H9 (cell line): Measurements from ENCODE around the gene CREB5. TPM values are rescaled to one million over a fixed set of nuclear protein-coding genes. Genes with fewer than 3 reads are reported as not detected.

ENCODE experiments used
- DNase-seq: peaks from one replicate; pipeline ENCODE4 v3.0.0-alpha.2; 2017
- H2AFZ ChIP-seq: one replicate; pipeline ENCODE4 v1.6.1; 2013; ENCODE audit warnings: mild to moderate bottlenecking, low read length, control low read depth, moderate library complexity
- H2AK5ac ChIP-seq: 2 replicates; pipeline ENCODE4 v1.6.1; 2013; ENCODE audit warnings: low read length, control low read depth, mixed read lengths; ENCODE audit not compliant: insufficient read length
- H2BK120ac ChIP-seq: one replicate; pipeline ENCODE4 v1.6.1; 2013; ENCODE audit warnings: low read depth, mild to moderate bottlenecking, low read length, control low read depth, inconsistent platforms; ENCODE audit not compliant: poor library complexity, severe bottlenecking
- H2BK12ac ChIP-seq: 2 replicates; pipeline ENCODE4 v1.6.1; 2013; ENCODE audit warnings: low read length, control low read depth, mixed read lengths, low read depth; ENCODE audit not compliant: insufficient read length
- H2BK15ac ChIP-seq: 2 replicates; pipeline ENCODE4 v1.6.1; 2013; ENCODE audit warnings: low read depth, low read length, control low read depth
- H2BK20ac ChIP-seq: one replicate; pipeline ENCODE4 v1.6.1; 2013; ENCODE audit warnings: low read depth, mild to moderate bottlenecking, low read length, control low read depth, inconsistent platforms; ENCODE audit not compliant: poor library complexity, severe bottlenecking
- H2BK5ac ChIP-seq: 2 replicates; pipeline ENCODE4 v1.6.1; 2013; ENCODE audit warnings: low read length, control low read depth, mixed read lengths; ENCODE audit not compliant: insufficient read length
- H3K14ac ChIP-seq: 2 replicates; pipeline ENCODE4 v1.6.1; 2013; ENCODE audit warnings: low read length, control low read depth; ENCODE audit not compliant: insufficient read depth
- H3K18ac ChIP-seq: 2 replicates; pipeline ENCODE4 v1.6.1; 2013; ENCODE audit warnings: low read depth, mild to moderate bottlenecking, mixed read lengths, low read length, control low read depth; ENCODE audit not compliant: insufficient read length
- H3K23ac ChIP-seq: 2 replicates; pipeline ENCODE4 v1.6.1; 2013; ENCODE audit warnings: low read length, control low read depth, mixed read lengths, low read depth; ENCODE audit not compliant: insufficient read length
- H3K23me2 ChIP-seq: 2 replicates; pipeline ENCODE4 v1.6.1; 2013; ENCODE audit warnings: low read depth, mild to moderate bottlenecking, mixed read lengths, low read length, control low read depth; ENCODE audit not compliant: insufficient read length, poor library complexity, severe bottlenecking
- H3K27ac ChIP-seq: 2 replicates; pipeline ENCODE4 v1.5.1; 2013; ENCODE audit warnings: low read length, control low read depth, mixed read lengths, low read depth; ENCODE audit not compliant: insufficient read length
- H3K27me3 ChIP-seq: 2 replicates; pipeline ENCODE4 v1.6.1; 2013; ENCODE audit warnings: low read length, control low read depth, inconsistent platforms; ENCODE audit not compliant: insufficient read depth
- H3K4ac ChIP-seq: 2 replicates; pipeline ENCODE4 v1.6.1; 2013; ENCODE audit warnings: low read depth, mild to moderate bottlenecking, control low read depth, inconsistent platforms, low read length, moderate library complexity
- H3K4me1 ChIP-seq: 2 replicates; pipeline ENCODE4 v1.6.1; 2013; ENCODE audit warnings: low read length, control low read depth, inconsistent platforms; ENCODE audit not compliant: insufficient read depth
- H3K4me2 ChIP-seq: 2 replicates; pipeline ENCODE4 v1.6.1; 2013; ENCODE audit warnings: low read length, control low read depth, mixed read lengths; ENCODE audit not compliant: insufficient read length, insufficient read depth
- H3K56ac ChIP-seq: 2 replicates; pipeline ENCODE4 v1.6.1; 2013; ENCODE audit warnings: low read depth, mild to moderate bottlenecking, mixed read lengths, low read length, control low read depth; ENCODE audit not compliant: insufficient read length
- H3K79me1 ChIP-seq: 2 replicates; pipeline ENCODE4 v1.6.1; 2013; ENCODE audit warnings: low read depth, mild to moderate bottlenecking, moderate library complexity, low read length, control low read depth, inconsistent platforms; ENCODE audit not compliant: insufficient read depth, poor library complexity, severe bottlenecking
- H3K79me2 ChIP-seq: 2 replicates; pipeline ENCODE4 v1.6.1; 2013; ENCODE audit warnings: low read length, control low read depth, inconsistent platforms; ENCODE audit not compliant: insufficient read depth
- H3K9ac ChIP-seq: 2 replicates; pipeline ENCODE4 v1.6.1; 2013; ENCODE audit warnings: low read length, control low read depth, mixed read lengths; ENCODE audit not compliant: insufficient read length; ENCODE audit errors: extremely low read depth
- H3K9me3 ChIP-seq: one replicate; pipeline ENCODE4 v1.6.1; 2013; ENCODE audit warnings: low read depth, low read length, inconsistent platforms; ENCODE audit not compliant: control insufficient read depth
- H3T11ph ChIP-seq: one replicate; pipeline ENCODE4 v1.6.1; 2013; ENCODE audit warnings: mild to moderate bottlenecking, low read length, control low read depth, inconsistent platforms
- H4K20me1 ChIP-seq: one replicate; pipeline ENCODE4 v1.6.1; 2013; ENCODE audit not compliant: control insufficient read depth, insufficient read length, insufficient read depth
- H4K5ac ChIP-seq: 2 replicates; pipeline ENCODE4 v1.6.1; 2013; ENCODE audit warnings: low read depth, mild to moderate bottlenecking, mixed read lengths, low read length, control low read depth; ENCODE audit not compliant: insufficient read length
- H4K8ac ChIP-seq: replicated peaks from 2 replicates; pipeline ENCODE4 v1.6.1; 2013; ENCODE audit warnings: low read length, control low read depth, mixed read lengths, low read depth; ENCODE audit not compliant: insufficient read length
- H4K91ac ChIP-seq: 2 replicates; pipeline ENCODE4 v1.6.1; 2013; ENCODE audit warnings: low read depth, mild to moderate bottlenecking, moderate library complexity, mixed read lengths, low read length, control low read depth; ENCODE audit not compliant: insufficient read length
- H3K27ac Mint-ChIP-seq, 3 experiments: 2 replicates in 2 of 3; 3 replicates in 1 of 3; pipeline ENCODE4 v1.8.0; 2020 to 2021; ENCODE audit warnings: mixed read lengths in 3 of 3, mild to moderate bottlenecking in 1 of 3, moderate library complexity in 1 of 3
- H3K27me3 Mint-ChIP-seq: 2 replicates; pipeline ENCODE4 v1.8.0; 2021; ENCODE audit warnings: low read depth, mild to moderate bottlenecking, moderate library complexity, mixed read lengths
- H3K36me3 Mint-ChIP-seq, 3 experiments: 2 replicates in 2 of 3; 3 replicates in 1 of 3; pipeline ENCODE4 v1.8.0; 2020 to 2021; ENCODE audit warnings: low read depth in 3 of 3, mixed read lengths in 3 of 3; ENCODE audit not compliant: insufficient read depth in 1 of 3
- H3K4me1 Mint-ChIP-seq, 2 experiments: 2 replicates each; pipeline ENCODE4 v1.8.0; 2020; ENCODE audit warnings: mixed read lengths in 2 of 2
- H3K4me3 Mint-ChIP-seq, 2 experiments: 2 replicates in 1 of 2; 3 replicates in 1 of 2; pipeline ENCODE4 v1.8.0; 2020 to 2021; ENCODE audit warnings: mild to moderate bottlenecking in 2 of 2, mixed read lengths in 2 of 2, moderate library complexity in 1 of 2
- H3K9me3 Mint-ChIP-seq, 2 experiments: 2 replicates in 1 of 2; 3 replicates in 1 of 2; pipeline ENCODE4 v1.8.0; 2020; ENCODE audit warnings: mild to moderate bottlenecking in 2 of 2, mixed read lengths in 2 of 2, moderate library complexity in 1 of 2
- WGBS: extraction: QIAGEN DNeasy Blood & Tissue Kit; methylation state at CpG from one replicate; pipeline ENCODE4 v1.1.7; 2013; ENCODE audit warnings: missing lambda C conversion rate, low lambda C conversion rate, mixed read lengths; ENCODE audit not compliant: insufficient read length; ENCODE audit errors: extremely low coverage; 5-methylcytosine and 5-hydroxymethylcytosine counted together
- total RNA-seq: library from RNA; stranded (reverse); gene quantifications from 2 replicates; pipeline ENCODE4 v1.2.1, GENCODE V29; 2021
- TF ChIP-seq, protein P1 (sequence below): fragments of 200-600 bp; sonication (generic); conservative IDR thresholded peaks from 3 replicates; pipeline ENCODE4 v1.8.0; 2021; ENCODE audit warnings: antibody characterized with exemption, mild to moderate bottlenecking

Gene CREB5
- total RNA-seq, 1 experiment from 2014 or later, result 4.0 TPM

DNA sequence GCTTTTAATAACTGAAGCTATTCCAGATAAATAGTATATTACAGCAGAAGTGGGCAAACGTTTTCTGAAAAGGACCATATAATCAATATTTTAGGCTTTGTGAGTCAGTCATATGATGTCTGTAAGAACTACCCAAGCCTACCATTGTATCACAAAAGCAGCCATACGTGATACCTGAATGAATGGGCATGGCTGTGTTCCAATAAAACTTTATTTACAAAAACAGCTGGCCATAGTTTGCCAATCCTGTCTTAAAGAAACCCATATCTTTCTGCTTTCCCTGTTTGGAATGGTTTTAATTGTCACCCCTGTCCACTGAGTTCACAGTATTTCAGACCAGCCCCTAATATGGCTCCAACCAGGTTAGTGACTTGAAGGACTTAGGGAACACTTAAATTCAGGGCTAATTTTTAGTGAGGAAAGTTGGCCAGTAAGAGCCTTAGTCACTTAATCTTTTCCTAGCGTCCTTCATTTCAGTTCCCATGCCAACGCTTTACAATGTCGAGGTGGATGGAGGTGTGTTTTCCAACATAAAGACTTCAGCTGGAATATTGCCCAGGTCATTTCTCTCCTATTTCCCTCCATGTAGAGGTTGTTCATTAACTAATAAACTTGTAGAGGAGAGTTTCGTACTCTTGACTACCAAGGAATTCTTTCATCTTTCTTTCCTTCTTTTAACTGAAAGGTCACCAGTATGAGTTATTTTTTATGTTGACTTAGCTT lies 361.3 kb downstream of the CREB5 start:
- H2BK5ac ChIP-seq, result no peak overlapping the region
- no peak overlapping the region for H3K4me2 ChIP-seq
- H2AK5ac ChIP-seq, result no peak overlapping the region
- no peak for DNase-seq
- H3K4ac ChIP-seq, result no peak overlapping the region
- H3K4me3 Mint-ChIP-seq, result no peak overlapping the region
- H3K79me2 ChIP-seq, result no peaks in the 10 kb centered on the region
- H3K56ac ChIP-seq, result no peak overlapping the region
- no peaks in the 10 kb centered on the region for H3K79me1 ChIP-seq
- H3K14ac ChIP-seq, result no peak overlapping the region
- H3K4me1 Mint-ChIP-seq, result no peaks in the 10 kb centered on the region
- peaks cover 0 to 4% (median 0%) of the 10 kb centered on the region in 3 experiments; a peak in 2 of 7 replicates for H3K36me3 Mint-ChIP-seq
- no peak overlapping the region for H3K23ac ChIP-seq
- no CpG with 5 or more reads among the region's 6 CpGs for WGBS
- H3K18ac ChIP-seq, result no peak overlapping the region
- H3K27me3 Mint-ChIP-seq, result peaks cover 2% of the 10 kb centered on the region; the same call in 1 of the 2 replicates
- no peak overlapping the region for H3K27ac Mint-ChIP-seq
- no peak overlapping the region for H2AFZ ChIP-seq
- no peak overlapping the region for H3K27ac ChIP-seq
- H2BK120ac ChIP-seq, result no peak overlapping the region
- no peaks in the 10 kb centered on the region for H3K4me1 ChIP-seq
- no peak overlapping the region for H3K9ac ChIP-seq
- no peak overlapping the region for H4K8ac ChIP-seq
- no peaks in the 10 kb centered on the region for H4K20me1 ChIP-seq
- H4K5ac ChIP-seq, result no peak overlapping the region
- no peak overlapping the region for H2BK15ac ChIP-seq
- H3K9me3 Mint-ChIP-seq, result peaks cover 0 to 2% of the 10 kb centered on the region in 2 experiments; a peak in 1 of 5 replicates
- no peaks in the 10 kb centered on the region for H3K23me2 ChIP-seq
- H2BK12ac ChIP-seq, result no peak overlapping the region
- no peaks in the 10 kb centered on the region for H3K9me3 ChIP-seq
- no peak overlapping the region for H2BK20ac ChIP-seq
- no peaks in the 10 kb centered on the region for H3K27me3 ChIP-seq
- TF ChIP-seq, protein P1, sequence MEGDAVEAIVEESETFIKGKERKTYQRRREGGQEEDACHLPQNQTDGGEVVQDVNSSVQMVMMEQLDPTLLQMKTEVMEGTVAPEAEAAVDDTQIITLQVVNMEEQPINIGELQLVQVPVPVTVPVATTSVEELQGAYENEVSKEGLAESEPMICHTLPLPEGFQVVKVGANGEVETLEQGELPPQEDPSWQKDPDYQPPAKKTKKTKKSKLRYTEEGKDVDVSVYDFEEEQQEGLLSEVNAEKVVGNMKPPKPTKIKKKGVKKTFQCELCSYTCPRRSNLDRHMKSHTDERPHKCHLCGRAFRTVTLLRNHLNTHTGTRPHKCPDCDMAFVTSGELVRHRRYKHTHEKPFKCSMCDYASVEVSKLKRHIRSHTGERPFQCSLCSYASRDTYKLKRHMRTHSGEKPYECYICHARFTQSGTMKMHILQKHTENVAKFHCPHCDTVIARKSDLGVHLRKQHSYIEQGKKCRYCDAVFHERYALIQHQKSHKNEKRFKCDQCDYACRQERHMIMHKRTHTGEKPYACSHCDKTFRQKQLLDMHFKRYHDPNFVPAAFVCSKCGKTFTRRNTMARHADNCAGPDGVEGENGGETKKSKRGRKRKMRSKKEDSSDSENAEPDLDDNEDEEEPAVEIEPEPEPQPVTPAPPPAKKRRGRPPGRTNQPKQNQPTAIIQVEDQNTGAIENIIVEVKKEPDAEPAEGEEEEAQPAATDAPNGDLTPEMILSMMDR, result no peak
- H3T11ph ChIP-seq, result no peak overlapping the region
- H4K91ac ChIP-seq, result no peak overlapping the region
